Activated CD8-positive, alpha-beta memory T cell treated with anti-CD3 and anti-CD28 coated beads for 48 hours (primary cell): ENCODE data around the gene MYH8.

Experiments used
- DNase-seq, 3 experiments: peaks; one replicate each; pipeline ENCODE4 v3.0.0-alpha.2; 2020; ENCODE audit warnings: low read depth in 2 of 3, low spot score in 2 of 3

MYH8 gene

GRCh38 chr17:10421900-10422542, at the start of gene MYH8:
TSS of gene MYH8 (minus strand) at chr17:10421950. CDS start at chr17:10420227, 1,723 bp downstream.
- DNase-seq, result no peak

- no peak for DNase-seq
These were observed 47.7 kb upstream of the MYH8 start, which contains the start of gene MYH4 for GRCh38 chr17:10469459-10469858. TSS of gene MYH4 (minus strand) at chr17:10469559. CDS start at chr17:10466745, 2,814 bp downstream.

GRCh38 chr17:10463402-10463801, 41.7 kb upstream of the MYH8 start:
- DNase-seq, result no peak

GRCh38 chr17:10460062-10460461, 38.3 kb upstream of the MYH8 start:
- no peak for DNase-seq

GRCh38 chr17:10458701-10459100, 37.0 kb upstream of the MYH8 start:
- no peak for DNase-seq

- no peak for DNase-seq
These were observed 36.2 kb upstream of the MYH8 start for GRCh38 chr17:10457952-10458351.

- no peak for DNase-seq
These were observed 25.5 kb upstream of the MYH8 start for GRCh38 chr17:10447026-10447931.

GRCh38 chr17:10439816-10440215, 18.1 kb upstream of the MYH8 start:
- DNase-seq, result no peak

- DNase-seq, result no peak
These were observed 13.3 kb upstream of the MYH8 start for GRCh38 chr17:10435096-10435495.

- DNase-seq, result no peak
These were observed 7.8 kb upstream of the MYH8 start for GRCh38 chr17:10429421-10430045.

- DNase-seq, result no peak
These were observed 7.0 kb upstream of the MYH8 start for GRCh38 chr17:10428781-10429180.

- no peak for DNase-seq
These were observed 539 bp downstream of the MYH8 start for GRCh38 chr17:10421211-10421610.

GRCh38 chr17:10420811-10421210, 939 bp downstream of the MYH8 start:
- DNase-seq, result no peak

- DNase-seq, result no peak
These were observed 4.3 kb downstream of the MYH8 start for GRCh38 chr17:10417431-10417830.

GRCh38 chr17:10415161-10415560, 6.6 kb downstream of the MYH8 start:
- DNase-seq, result no peak

- DNase-seq, result no peak
These were observed 18.2 kb downstream of the MYH8 start for GRCh38 chr17:10403589-10403988.

GRCh38 chr17:10398352-10398751, 23.4 kb downstream of the MYH8 start:
- no peak for DNase-seq

- DNase-seq, result no peak
These were observed 25.1 kb downstream of the MYH8 start for GRCh38 chr17:10396524-10397163.

GRCh38 chr17:10394201-10394887, 27.4 kb downstream of the MYH8 start:
- no peak for DNase-seq

GRCh38 chr17:10392880-10393279, 28.9 kb downstream of the MYH8 start:
- DNase-seq, result no peak

- DNase-seq, result no peak
These were observed 35.9 kb downstream of the MYH8 start for GRCh38 chr17:10385871-10386270.
